GM19455 (cell line): Measurements from ENCODE around the gene VPS72.

ENCODE experiments used
- ATAC-seq: cut with Tn5 transposase; IDR thresholded peaks from one replicate; pipeline ENCODE4 v1.9.1; 2021; ENCODE audit not compliant: unreplicated experiment

The VPS72 gene

GRCh38 chr1:151146072-151146411 lies 44.0 kb downstream of the VPS72 start:
- ATAC-seq = no peak

DNA sequence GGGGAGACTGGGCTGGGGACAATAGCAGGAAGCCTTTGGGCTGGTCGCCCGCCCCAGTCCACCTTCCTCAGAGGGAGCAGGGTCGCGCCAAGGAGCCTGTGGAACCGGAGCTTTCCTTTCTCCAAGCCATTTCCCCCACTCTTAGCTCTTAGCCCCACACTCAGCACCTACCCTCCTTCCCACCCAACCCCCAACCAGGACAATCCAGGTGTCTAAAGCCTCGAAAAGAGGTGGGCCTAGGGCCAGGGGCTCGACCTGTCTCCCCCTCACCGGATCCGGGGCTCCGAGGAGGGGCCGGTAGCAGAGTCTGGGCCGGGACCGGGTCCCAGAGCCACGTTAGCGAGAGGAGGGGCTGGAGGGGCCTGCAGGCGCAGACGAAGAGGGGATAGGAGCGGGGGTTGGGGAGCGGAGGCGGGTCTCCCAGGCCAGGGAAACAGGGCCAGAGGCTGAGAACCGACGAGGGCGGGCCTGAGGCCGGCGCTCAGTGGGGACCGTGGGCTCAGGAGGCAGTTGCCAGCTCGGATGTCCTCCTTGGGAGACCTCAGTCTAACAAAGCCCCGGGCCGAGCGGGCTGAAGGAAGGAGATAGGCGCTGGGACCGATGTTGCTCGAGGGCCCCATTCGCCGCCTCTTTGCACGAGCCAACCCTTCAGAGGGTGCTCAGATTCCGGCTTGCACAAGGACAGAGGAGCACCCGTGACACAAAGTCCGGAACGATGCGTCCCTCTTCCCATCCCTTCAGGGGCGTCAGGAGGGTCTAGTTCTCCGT lies 44.5 kb downstream of the VPS72 start:
- ATAC-seq = no peak

- ATAC-seq = no peak
These were observed 45.3 kb downstream of the VPS72 start for GRCh38 chr1:151144474-151145303.

GRCh38 chr1:151143986-151144385 lies 46.0 kb downstream of the VPS72 start:
- ATAC-seq = no peak

GRCh38 chr1:151143057-151143435 lies 47.0 kb downstream of the VPS72 start:
- no peak for ATAC-seq

DNA sequence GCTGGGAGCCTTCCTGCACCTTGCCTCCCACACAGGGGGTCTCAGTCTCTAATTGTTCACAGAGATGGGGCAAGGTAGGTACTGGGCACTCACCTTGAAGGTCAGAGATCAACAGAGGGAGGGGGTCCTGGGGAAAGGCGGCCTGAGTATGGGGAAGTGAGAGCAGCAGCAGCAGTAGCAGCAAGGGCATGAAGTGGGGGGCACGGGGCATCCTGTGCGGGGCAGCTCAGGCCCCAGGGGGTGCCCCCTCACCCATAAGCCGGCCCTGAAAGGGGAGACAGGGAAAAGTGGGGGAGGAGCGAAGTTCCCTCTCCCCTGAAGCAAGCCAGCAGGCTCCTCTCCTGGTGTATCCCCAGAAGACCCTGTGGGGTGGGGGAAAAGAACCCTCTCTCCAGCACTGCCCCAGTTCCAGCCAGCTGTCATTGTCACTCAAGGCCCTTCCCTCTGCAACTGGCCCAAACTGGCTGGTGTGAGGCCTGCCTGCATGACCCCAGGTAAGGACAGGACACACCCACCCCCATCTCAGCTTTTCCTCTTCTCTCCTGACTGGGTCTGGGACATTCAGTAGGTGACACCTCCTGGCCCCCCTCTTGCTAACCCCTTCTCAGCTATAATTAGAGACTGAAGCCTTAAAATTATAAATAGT lies 47.5 kb downstream of the VPS72 start:
- ATAC-seq = no peak

- no peak for ATAC-seq
These were observed 52.2 kb downstream of the VPS72 start for GRCh38 chr1:151137789-151138188.

GRCh38 chr1:151135433-151136385 lies 54.3 kb downstream of the VPS72 start:
- ATAC-seq = no peak

DNA sequence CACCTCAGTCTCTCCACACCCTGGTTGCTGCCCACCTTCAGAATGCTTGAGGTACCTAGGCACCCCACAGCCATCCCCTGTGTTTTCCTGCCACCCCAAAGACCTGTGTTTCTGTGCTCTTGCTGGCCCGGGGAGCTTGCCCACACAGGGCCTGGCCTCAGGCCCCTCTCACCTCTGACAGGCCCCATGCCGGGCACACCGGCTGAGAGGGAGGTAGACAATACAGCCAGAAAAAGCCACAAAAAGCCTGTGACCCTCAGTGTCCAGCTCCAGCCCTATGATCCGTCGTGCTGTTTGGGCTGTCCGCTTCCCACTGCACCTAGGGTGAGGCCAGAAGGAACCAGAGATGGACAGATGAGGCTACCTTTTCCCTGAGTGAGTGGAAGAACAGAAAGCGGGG lies 55.0 kb downstream of the VPS72 start:
- no peak for ATAC-seq

- ATAC-seq = no peak
These were observed 55.6 kb downstream of the VPS72 start for GRCh38 chr1:151134396-151134795.

DNA sequence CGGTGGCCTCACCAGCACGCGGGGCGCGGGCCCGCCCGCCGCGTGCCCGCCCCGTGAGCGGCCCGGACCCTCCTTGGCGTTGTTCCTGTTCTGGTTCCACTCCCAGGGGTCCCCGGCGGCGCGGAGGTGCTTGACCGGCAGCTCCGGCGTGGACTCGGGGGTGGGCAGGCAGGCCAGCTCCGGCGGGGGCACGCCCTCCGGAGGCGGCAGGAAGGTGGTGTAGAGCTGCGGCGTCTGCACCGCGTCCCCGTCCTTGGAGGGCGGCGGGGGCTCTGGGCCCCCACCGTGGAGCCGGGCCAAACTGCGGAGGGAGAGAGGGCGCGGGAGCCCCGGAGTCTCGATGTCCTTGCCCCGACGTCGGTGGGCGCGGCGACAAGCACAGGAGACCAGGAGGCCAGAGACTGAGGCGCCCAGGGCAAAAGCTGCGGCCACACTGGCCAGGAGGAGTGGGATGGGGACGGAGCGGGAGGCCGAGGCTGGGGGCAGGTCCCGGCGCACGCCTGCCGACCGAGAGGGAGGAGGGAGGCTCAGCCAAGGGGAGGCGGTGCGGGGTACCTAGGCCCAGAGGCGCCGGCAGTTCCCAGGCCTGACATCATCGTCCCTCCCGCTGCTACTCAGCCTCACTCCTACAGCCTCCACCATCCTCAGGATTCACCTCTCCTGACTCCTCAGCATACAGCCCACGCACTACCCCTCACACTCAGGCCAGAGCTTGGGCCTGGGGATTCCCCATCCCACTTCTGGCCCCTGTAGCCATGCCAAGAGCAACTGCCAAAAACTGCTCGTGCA lies 56.8 kb downstream of the VPS72 start:
- ATAC-seq = no peak

GRCh38 chr1:151132335-151133017 lies 57.5 kb downstream of the VPS72 start:
- no peak for ATAC-seq

DNA sequence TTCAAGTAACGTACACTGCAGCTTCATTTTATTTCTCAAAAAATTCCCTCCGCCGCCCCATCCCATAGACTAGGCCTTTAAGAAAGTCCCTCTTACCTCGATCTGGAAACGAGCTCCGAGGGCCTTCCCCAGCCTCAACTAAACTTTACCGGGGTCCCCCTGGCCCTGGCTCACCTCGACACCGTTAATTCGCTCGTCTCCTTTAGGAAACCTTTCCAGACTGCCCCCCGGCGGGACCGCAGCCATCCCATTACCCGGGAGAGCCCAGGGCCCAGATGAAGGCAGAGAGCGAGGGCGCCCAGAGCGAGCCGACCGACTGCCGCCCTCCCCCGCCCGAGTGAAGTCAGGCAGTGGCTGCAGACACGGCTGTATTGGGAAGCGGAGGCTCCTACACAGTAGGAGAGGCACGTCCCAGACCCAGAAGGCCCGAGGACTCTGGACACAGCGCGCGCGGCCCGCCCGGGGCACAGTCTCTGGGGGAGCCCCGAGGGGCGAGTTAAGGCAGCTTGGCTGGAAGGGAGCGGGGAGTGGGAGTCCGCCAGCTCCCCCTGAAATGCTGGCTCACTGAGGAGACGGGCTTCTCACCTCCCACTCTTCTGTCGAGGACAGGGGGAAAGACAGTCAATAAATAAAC lies 58.2 kb downstream of the VPS72 start:
- ATAC-seq = no peak

- ATAC-seq = no peak
These were observed 58.9 kb downstream of the VPS72 start for GRCh38 chr1:151130987-151131586.

DNA sequence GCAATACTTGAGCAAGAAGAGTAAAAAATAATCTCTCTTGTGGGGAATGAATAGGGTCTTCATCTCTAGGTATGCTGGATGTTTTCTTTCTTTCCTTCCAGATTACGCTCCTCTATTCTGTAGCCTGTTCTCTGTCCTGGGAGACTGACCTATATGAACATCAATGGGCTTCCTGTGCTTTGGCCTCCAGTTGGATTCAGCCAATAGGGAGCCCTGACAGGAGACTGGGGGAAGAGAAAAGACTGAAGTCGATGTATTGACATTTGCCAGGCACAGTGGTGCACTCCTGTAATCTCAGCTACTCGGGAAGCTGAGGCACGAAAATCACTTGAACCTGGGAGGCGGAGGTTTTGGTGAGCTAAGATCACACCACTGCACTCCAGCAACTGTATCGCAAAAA lies 61.2 kb downstream of the VPS72 start:
- ATAC-seq = no peak
